HepG2 (cell line): ENCODE results near the gene CEP19. TPM values are rescaled to one million over a fixed set of nuclear protein-coding genes. Genes with fewer than 3 reads are reported as not detected.

Experiments used
- CCDC6 ChIP-seq: sonication (generic); formaldehyde crosslinking; IDR thresholded peaks from 2 replicates; pipeline ENCODE4 v1.8.1; 2022; ENCODE audit warnings: mild to moderate bottlenecking, missing genetic modification reagents, moderate library complexity
- CTCF ChIP-seq: sonication (generic); formaldehyde crosslinking; IDR thresholded peaks from 2 replicates; pipeline ENCODE4 v1.5.0; 2020; ENCODE audit warnings: mild to moderate bottlenecking, missing genetic modification reagents, moderate library complexity
- FOXM1 ChIP-seq: sonication (generic); formaldehyde crosslinking; IDR thresholded peaks from 2 replicates; pipeline ENCODE4 v1.5.0; 2020; ENCODE audit warnings: missing genetic modification reagents
- GTF2F1 ChIP-seq: fragments of 150-350 bp; IDR thresholded peaks from 2 replicates; pipeline ENCODE4 v1.6.1; 2014; ENCODE audit warnings: low read length
- IRF2 ChIP-seq: IDR thresholded peaks from 2 replicates; pipeline ENCODE4 v1.6.1; 2018; ENCODE audit warnings: missing genetic modification reagents, missing compliant biosample characterization
- NBN ChIP-seq: fragments of 450-650 bp; conservative IDR thresholded peaks from 2 replicates; pipeline ENCODE4 v1.6.1; 2017
- NFKB2 ChIP-seq: sonication (generic); formaldehyde crosslinking; IDR thresholded peaks from 2 replicates; pipeline ENCODE4 v1.4.0; 2020; ENCODE audit warnings: missing genetic modification reagents, borderline replicate concordance
- RCOR2 ChIP-seq: IDR thresholded peaks from 2 replicates; pipeline ENCODE4 v1.6.1; 2016; ENCODE audit warnings: missing biosample characterization, missing genetic modification reagents
- RFX1 ChIP-seq: fragments of 450-650 bp; IDR thresholded peaks from 2 replicates; pipeline ENCODE4 v1.6.1; 2017
- SATB2 ChIP-seq: sonication (generic); formaldehyde crosslinking; IDR thresholded peaks from 2 replicates; pipeline ENCODE4 v1.5.0; 2020; ENCODE audit warnings: missing genetic modification reagents
- SNAI1 ChIP-seq: sonication (generic); formaldehyde crosslinking; IDR thresholded peaks from 2 replicates; pipeline ENCODE4 v1.5.0; 2020; ENCODE audit warnings: mild to moderate bottlenecking, missing genetic modification reagents, borderline replicate concordance
- SOX13 ChIP-seq, 3 experiments: fragments of 450-650 bp in 1 of 3; sonication (generic) in 1 of 3; formaldehyde crosslinking in 1 of 3; IDR thresholded peaks in 2 of 3; conservative IDR thresholded peaks in 1 of 3; 2 replicates each; pipeline versions ENCODE4 v1.5.0 to v1.6.1; 2016 to 2020; ENCODE audit warnings: antibody characterized with exemption in 1 of 3, mild to moderate bottlenecking in 1 of 3, missing compliant biosample characterization in 1 of 3, missing genetic modification reagents in 1 of 3, moderate library complexity in 1 of 3
- TBL1XR1 ChIP-seq: fragments of 150-350 bp; IDR thresholded peaks from 2 replicates; pipeline ENCODE4 v1.6.1; 2014; ENCODE audit warnings: borderline replicate concordance, low read length; ENCODE audit not compliant: partially characterized antibody
- TOPORS ChIP-seq: sonication (generic); formaldehyde crosslinking; IDR thresholded peaks from 2 replicates; pipeline ENCODE4 v1.8.0; 2023; ENCODE audit warnings: mild to moderate bottlenecking, missing genetic modification reagents
- ZMAT5 ChIP-seq: sonication (generic); formaldehyde crosslinking; IDR thresholded peaks from 2 replicates; pipeline ENCODE4 v1.5.0; 2020; ENCODE audit warnings: mild to moderate bottlenecking, low read depth, missing genetic modification reagents, borderline replicate concordance
- ZNF142 ChIP-seq: sonication (generic); formaldehyde crosslinking; IDR thresholded peaks from 2 replicates; pipeline ENCODE4 v1.4.0; 2020; ENCODE audit warnings: missing genetic modification reagents
- ZNF18 ChIP-seq: sonication (generic); formaldehyde crosslinking; IDR thresholded peaks from 2 replicates; pipeline ENCODE4 v1.8.0; 2022; ENCODE audit warnings: mild to moderate bottlenecking, missing genetic modification reagents; ENCODE audit not compliant: insufficient replicate concordance
- ZNF282 ChIP-seq: fragments of 450-650 bp; IDR thresholded peaks from 2 replicates; pipeline ENCODE4 v1.6.1; 2018; ENCODE audit not compliant: partially characterized antibody
- ZNF33A ChIP-seq: sonication (generic); formaldehyde crosslinking; IDR thresholded peaks from 2 replicates; pipeline ENCODE4 v1.5.1; 2020; ENCODE audit warnings: missing genetic modification reagents, mild to moderate bottlenecking, moderate library complexity, borderline replicate concordance
- ZNF644 ChIP-seq: IDR thresholded peaks from 2 replicates; pipeline ENCODE4 v1.6.1; 2016; ENCODE audit warnings: low read depth
- ZSCAN31 ChIP-seq: sonication (generic); formaldehyde crosslinking; IDR thresholded peaks from 2 replicates; pipeline ENCODE4 v1.5.0; 2020; ENCODE audit warnings: low read depth, mild to moderate bottlenecking, missing genetic modification reagents
- polyA plus RNA-seq, 8 experiments: library from polyadenylated mRNA; depleted of rRNA in 3 of 8; stranded (reverse) in 7 of 8; unstranded in 1 of 8; fragments of >200 nt; fragmentation: Illumina TruSeq in 4 of 8; extraction: Trizol in 4 of 8; gene quantifications; 2 replicates each; pipeline versions ENCODE4 v1.2.1 to v1.2.3, GENCODE V29; 2011 to 2016; ENCODE audit warnings: low read depth in 4 of 8, missing spikeins in 1 of 8, mixed read lengths in 1 of 8; ENCODE audit not compliant: insufficient read depth in 1 of 8
- total RNA-seq, 5 experiments: library from RNA; depleted of rRNA; stranded (reverse); fragments of >200 nt; fragmentation: Illumina TruSeq; extraction: Trizol; gene quantifications; 2 replicates each; pipeline ENCODE4 v1.2.3, GENCODE V29; 2016; ENCODE audit warnings: low read depth in 1 of 5

The CEP19 gene
- total and polyA plus RNA-seq, 2 of the 13 experiments (the other 11 are each of a cell fraction or from before 2014, with no cell fraction given): 0.48 to 1.2 TPM

- TF ChIP-seq SOX13 (IDR thresholded peaks at IDR 0.05) (no peak), SOX13 (CRISPR knock-in tag; conservative IDR thresholded peaks at IDR 0.05 in 1 of 2, IDR thresholded peaks at IDR 0.05 in 1 of 2) (no peak), ZNF142 (CRISPR knock-in tag) (0 out of 2 replicates have a peak, but pooled peaks have one; percentile 42), CTCF (CRISPR knock-in tag) (no peak), RCOR2 (CRISPR knock-in tag) (no peak), GTF2F1 (no peak), NBN (no peak), TOPORS (CRISPR knock-in tag) (no peak), RFX1 (peak; percentile 84), IRF2 (0 out of 2 replicates have a peak, but pooled peaks have one; percentile 15), NFKB2 (CRISPR knock-in tag) (no peak), ZNF18 (CRISPR knock-in tag) (no peak), TBL1XR1 (no peak), CCDC6 (CRISPR knock-in tag) (peak; percentile 87; the same call in 1 of the 2 replicates), ZNF644 (CRISPR knock-in tag) (no peak), SATB2 (CRISPR knock-in tag) (no peak), ZSCAN31 (CRISPR knock-in tag) (peak; percentile 83; the same call in 1 of the 2 replicates), ZNF282 (no peak), FOXM1 (no peak), SNAI1 (CRISPR knock-in tag) (no peak), ZNF33A (CRISPR knock-in tag) (no peak), ZMAT5 (CRISPR knock-in tag) (no peak)
These were observed at the start of gene CEP19, which contains the start of gene PIGX (continued) for GRCh38 chr3:196711838-196712513.
